Urinary bladder (tissue), 4 donors: ENCODE measurements around the gene RPL9. TPM values are rescaled to one million over a fixed set of nuclear protein-coding genes. Genes with fewer than 3 reads are reported as not detected.

Experiments
- DNase-seq: peaks from one replicate; pipeline ENCODE4 v3.0.0-alpha.2; 2015; ENCODE audit errors: extremely low spot score
- H3K27ac ChIP-seq: one replicate; pipeline ENCODE4 v1.5.1; 2013; ENCODE audit warnings: low read depth, mild to moderate bottlenecking, moderate library complexity
- H3K36me3 ChIP-seq: one replicate; pipeline ENCODE4 v1.6.1; 2013; ENCODE audit warnings: mild to moderate bottlenecking, moderate library complexity; ENCODE audit not compliant: insufficient read depth
- H3K4me1 ChIP-seq: one replicate; pipeline ENCODE4 v1.6.1; 2013; ENCODE audit warnings: mild to moderate bottlenecking, moderate library complexity; ENCODE audit not compliant: insufficient read depth
- H3K4me3 ChIP-seq: one replicate; pipeline ENCODE4 v1.5.1; 2013; ENCODE audit warnings: low read depth, low read length
- WGBS: extraction: QIAGEN DNeasy Blood & Tissue Kit; methylation state at CpG from one replicate; pipeline ENCODE4 v1.1.7; 2013; 5-methylcytosine and 5-hydroxymethylcytosine counted together
- polyA plus RNA-seq: library from polyadenylated mRNA; stranded (reverse); fragments of 200-250 nt; gene quantifications from one replicate; pipeline ENCODE4 v1.2.3, GENCODE V29; 2013
- total RNA-seq: library from RNA; depleted of rRNA; stranded (reverse); fragments of >200 nt; gene quantifications from one replicate; pipeline ENCODE4 v1.2.3, GENCODE V29; 2014
- donor health status: healthy with polysubstance abuse.
- donor health status: healthy.

RPL9 gene
- total and polyA plus RNA-seq, 2 donors = 1,361 to 3,585 TPM

DNA sequence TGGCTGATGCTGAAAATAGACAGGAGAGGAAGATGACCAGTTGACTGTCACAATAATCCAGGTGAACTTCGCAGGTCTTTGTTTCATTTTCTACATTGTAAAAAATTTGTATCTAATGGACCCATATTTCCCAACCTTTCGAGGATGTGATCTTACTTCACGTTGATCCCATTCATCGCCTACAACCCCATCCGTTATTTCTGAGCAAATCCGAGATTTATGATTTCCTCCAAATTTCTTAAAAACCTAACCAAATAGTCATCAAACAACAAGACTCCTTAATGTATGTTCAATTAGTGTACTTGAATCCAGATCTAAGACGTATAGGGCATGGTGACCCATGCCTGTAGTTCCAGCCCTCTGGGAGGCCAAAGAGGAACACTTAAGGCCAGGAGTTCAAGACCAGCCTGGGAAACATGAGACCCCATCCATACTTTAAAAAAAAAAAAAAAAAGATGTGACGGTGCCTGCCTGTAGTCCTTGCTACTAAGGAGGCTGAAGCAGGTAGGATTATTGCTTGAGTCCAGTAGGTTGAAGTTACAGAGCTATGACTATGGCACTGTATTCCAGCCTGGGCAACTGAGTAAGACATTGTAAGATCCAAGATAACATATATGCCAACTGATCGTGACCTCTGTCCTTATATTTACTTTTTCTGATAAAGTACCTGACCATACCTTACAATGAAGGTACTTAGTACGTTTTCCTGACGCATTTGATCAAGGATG lies 5.7 kb downstream of the RPL9 start:
- DNase-seq = no peak
- Histone ChIP-seq H3K4me1 (peaks cover 2% of the 10 kb centered on the region), H3K27ac (no peak overlapping the region), H3K4me3 (no peak overlapping the region), H3K36me3 (peaks cover 3% of the 10 kb centered on the region)
- 81% methylated on average over 11 of the region's 11 CpGs for WGBS

- Histone ChIP-seq H3K36me3 (peaks cover 3% of the 10 kb centered on the region), H3K27ac (no peak overlapping the region), H3K4me3 (no peak overlapping the region), H3K4me1 (peaks cover 2% of the 10 kb centered on the region)
- no peak for DNase-seq
- 88% methylated on average over 6 of the region's 6 CpGs for WGBS
These were observed 6.4 kb downstream of the RPL9 start for GRCh38 chr4:39452153-39452859.

GRCh38 chr4:39451423-39452023 lies 7.2 kb downstream of the RPL9 start:
- H3K36me3 ChIP-seq = no peaks in the 10 kb centered on the region
- DNase-seq = no peak
- 91% methylated on average over 6 of the region's 6 CpGs for WGBS
- H3K27ac ChIP-seq = no peak overlapping the region
- no peak overlapping the region for H3K4me3 ChIP-seq
- peaks cover under 1% of the 10 kb centered on the region for H3K4me1 ChIP-seq

DNA sequence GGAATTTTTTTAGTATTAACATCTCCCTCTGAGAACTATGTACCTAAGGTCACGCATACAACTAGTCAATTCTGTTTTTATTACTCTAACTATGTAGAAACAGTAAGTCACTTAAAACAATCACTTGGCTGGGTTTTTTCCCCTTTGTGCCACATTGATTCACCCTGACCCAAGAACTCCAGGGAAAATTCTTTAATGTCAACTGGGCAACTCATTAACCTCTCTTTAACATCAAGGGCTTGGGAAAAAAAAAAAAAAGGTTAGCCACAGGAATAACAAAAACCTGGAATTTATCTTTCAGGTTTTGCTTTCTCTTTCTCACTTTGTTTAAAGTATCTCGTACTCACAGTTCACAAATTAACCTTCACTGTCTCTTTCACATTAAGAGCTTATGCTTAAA lies 8.1 kb downstream of the RPL9 start:
- WGBS = 37% methylated on average over 2 of the region's 2 CpGs
- no peak overlapping the region for H3K27ac ChIP-seq
- H3K4me3 ChIP-seq = no peak overlapping the region
- H3K36me3 ChIP-seq = no peaks in the 10 kb centered on the region
- H3K4me1 ChIP-seq = no peaks in the 10 kb centered on the region
- DNase-seq = no peak

DNA sequence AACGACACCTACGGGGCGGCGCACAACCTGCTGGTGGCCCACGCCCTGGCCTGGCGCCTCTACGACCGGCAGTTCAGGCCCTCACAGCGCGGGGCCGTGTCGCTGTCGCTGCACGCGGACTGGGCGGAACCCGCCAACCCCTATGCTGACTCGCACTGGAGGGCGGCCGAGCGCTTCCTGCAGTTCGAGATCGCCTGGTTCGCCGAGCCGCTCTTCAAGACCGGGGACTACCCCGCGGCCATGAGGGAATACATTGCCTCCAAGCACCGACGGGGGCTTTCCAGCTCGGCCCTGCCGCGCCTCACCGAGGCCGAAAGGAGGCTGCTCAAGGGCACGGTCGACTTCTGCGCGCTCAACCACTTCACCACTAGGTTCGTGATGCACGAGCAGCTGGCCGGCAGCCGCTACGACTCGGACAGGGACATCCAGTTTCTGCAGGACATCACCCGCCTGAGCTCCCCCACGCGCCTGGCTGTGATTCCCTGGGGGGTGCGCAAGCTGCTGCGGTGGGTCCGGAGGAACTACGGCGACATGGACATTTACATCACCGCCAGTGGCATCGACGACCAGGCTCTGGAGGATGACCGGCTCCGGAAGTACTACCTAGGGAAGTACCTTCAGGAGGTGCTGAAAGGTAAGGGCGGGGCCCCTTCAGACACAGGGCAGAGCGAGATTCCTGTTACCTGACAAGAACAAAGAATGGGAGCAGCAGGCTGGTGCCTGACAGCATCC lies 11.7 kb downstream of the RPL9 start:
- DNase-seq = no peak
- no peaks in the 10 kb centered on the region for H3K36me3 ChIP-seq
- 5% methylated on average over 61 of the region's 61 CpGs for WGBS
- peak overlapping the region; percentile 21 for H3K4me3 ChIP-seq
- H3K27ac ChIP-seq = peak overlapping the region; percentile 3
- no peaks in the 10 kb centered on the region for H3K4me1 ChIP-seq

DNA sequence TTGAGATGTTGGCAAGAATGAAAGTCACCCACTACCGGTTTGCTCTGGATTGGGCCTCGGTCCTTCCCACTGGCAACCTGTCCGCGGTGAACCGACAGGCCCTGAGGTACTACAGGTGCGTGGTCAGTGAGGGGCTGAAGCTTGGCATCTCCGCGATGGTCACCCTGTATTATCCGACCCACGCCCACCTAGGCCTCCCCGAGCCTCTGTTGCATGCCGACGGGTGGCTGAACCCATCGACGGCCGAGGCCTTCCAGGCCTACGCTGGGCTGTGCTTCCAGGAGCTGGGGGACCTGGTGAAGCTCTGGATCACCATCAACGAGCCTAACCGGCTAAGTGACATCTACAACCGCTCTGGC lies 12.3 kb downstream of the RPL9 start:
- Histone ChIP-seq H3K27ac (no peak overlapping the region), H3K4me1 (no peaks in the 10 kb centered on the region)
- 79% methylated on average over 20 of the region's 20 CpGs for WGBS

GRCh38 chr4:39442998-39443397 lies 15.7 kb downstream of the RPL9 start:
- H3K36me3 ChIP-seq = no peaks in the 10 kb centered on the region
- H3K4me3 ChIP-seq = no peak overlapping the region
- 85% methylated on average over 4 of the region's 4 CpGs for WGBS
- no peaks in the 10 kb centered on the region for H3K4me1 ChIP-seq
- no peak for DNase-seq
- no peak overlapping the region for H3K27ac ChIP-seq

More for the DNA sequence above, 12.3 kb downstream of the RPL9 start:
- peak overlapping the region; percentile 21 for H3K4me3 ChIP-seq
- H3K36me3 ChIP-seq = no peaks in the 10 kb centered on the region
- no peak for DNase-seq

DNA sequence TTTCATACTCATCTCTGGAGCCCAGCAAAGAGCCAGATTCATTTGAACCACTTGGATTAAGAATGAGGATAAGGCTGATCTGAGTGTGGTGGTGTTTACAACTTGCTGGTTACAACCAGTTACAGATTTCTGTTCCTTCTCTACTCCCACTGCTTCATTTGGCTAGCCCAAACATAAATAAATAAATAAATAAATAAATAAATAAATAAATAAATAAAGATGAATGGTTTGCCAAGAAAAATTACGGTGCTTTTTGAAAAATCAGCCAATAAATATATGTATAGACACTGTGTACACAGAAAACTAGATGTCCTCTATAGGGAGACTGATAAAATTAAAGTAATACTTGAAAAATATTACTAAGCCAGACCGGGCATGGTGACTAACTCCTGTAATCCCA lies 17.1 kb downstream of the RPL9 start:
- Histone ChIP-seq H3K4me3 (no peak overlapping the region), H3K27ac (no peak overlapping the region), H3K4me1 (no peaks in the 10 kb centered on the region), H3K36me3 (no peaks in the 10 kb centered on the region)
- 82% methylated on average over 2 of the region's 2 CpGs for WGBS
- no peak for DNase-seq

DNA sequence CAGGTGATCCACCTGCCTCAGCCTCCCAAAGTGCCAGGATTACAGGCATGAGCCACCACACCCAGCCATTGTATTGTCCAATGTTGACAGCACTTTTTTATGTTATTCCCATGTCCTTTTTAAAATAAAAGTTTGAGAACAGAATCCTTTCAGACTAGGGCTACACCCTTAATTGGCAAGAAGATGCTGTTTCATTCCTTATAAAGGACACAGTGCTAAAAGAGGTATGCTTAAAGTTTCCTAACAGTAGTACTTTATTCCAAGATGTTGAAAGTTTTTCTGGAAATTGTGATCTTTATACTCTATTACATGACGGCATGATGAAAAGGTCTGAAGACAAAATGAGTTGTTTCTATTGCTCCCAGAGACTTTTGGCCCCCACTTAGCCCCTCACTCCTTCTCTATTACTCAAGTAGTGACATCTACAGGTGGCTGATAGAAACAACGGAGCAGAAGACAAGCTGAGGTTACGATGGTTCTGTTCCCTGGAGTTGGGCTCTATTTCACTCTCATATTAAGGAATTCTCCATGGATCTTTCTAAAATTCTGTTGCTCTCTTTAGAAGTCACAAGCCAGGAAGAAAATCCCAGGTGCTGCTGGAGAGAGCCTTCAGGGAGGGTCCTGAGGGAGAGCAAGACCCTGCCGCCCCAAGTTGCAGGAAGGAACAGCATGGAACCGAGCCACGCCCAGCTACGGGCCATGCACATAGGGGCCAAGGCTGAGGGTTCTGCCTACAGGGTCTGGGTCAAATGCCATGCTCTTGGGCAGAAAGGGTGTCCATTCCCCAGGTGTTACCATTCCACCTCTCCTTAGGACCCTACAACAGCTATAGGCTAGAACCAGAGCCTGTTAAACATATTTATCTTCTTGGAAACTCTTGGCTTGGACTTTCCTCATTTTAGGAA lies 22.8 kb downstream of the RPL9 start:
- DNase-seq = no peak
- Histone ChIP-seq H3K36me3 (no peaks in the 10 kb centered on the region), H3K27ac (no peak overlapping the region), H3K4me3 (no peak overlapping the region), H3K4me1 (no peaks in the 10 kb centered on the region)
- WGBS = 69% methylated on average over 7 of the region's 7 CpGs

DNA sequence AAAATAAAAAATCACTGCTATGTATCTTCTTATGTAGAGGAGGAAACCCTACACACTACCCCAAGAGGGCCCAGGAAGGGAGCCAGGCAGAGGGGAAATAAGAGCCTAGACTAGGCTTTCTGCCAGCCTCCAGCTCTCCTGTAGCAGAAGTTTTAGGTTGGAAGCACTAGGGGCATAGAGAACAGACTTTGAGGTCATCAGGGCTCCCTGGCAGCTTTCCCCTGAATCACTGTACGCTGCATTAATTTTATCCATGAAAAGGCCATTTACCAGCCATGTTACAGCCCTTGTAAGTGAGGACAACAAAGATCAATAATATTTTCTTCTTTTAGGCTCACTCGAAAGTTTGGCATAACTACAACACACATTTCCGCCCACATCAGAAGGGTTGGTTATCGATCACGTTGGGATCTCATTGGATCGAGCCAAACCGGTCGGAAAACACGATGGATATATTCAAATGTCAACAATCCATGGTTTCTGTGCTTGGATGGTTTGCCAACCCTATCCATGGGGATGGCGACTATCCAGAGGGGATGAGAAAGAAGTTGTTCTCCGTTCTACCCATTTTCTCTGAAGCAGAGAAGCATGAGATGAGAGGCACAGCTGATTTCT lies 24.7 kb downstream of the RPL9 start:
- WGBS = 91% methylated on average over 11 of the region's 11 CpGs
- DNase-seq = no peak
- no peak overlapping the region for H3K27ac ChIP-seq
- no peak overlapping the region for H3K4me3 ChIP-seq
- H3K36me3 ChIP-seq = no peaks in the 10 kb centered on the region
- H3K4me1 ChIP-seq = no peaks in the 10 kb centered on the region

DNA sequence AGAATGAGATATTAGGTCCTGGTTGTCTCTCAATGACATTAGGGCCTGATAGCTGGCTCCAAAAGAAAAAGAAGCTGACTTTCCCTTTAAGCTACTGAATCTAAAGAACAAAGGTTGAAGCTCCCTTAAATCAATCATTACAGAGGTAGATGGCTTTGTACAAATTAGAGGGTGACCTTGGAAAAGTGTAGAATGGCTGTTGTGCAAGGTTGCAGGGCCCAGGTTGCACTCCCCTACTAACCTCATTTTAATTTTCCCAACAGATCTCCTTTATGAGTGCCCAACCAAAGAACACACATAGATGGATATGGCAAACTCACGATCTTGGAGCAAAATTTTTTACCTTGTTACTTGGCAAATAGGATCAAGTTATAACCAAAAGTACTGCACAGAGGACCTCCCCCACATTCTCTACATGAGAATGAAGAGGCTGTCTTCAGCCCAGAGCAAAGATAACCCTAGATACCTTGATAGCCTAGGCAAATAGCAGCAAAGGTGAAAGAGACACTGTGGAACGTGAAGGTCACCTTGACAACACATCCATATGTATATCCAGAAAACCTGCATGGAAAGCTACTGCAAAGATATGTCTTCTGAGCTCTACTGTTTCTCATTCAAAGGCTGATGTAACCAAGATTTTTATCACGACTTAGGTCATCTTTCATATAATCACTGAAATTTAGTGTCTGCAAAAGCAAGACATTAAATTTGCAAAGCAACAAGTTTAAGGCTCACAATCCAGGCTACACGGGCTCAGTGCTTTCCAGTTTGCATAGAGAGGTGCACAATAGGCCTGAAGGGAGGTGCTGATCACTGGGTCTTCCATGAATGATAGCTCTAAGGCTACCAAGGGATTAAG lies 29.0 kb downstream of the RPL9 start:
- Histone ChIP-seq H3K27ac (no peak overlapping the region), H3K4me3 (no peak overlapping the region), H3K4me1 (no peaks in the 10 kb centered on the region), H3K36me3 (no peaks in the 10 kb centered on the region)
- DNase-seq = no peak
- WGBS = 71% methylated on average over 4 of the region's 4 CpGs

- H3K27ac ChIP-seq = no peak overlapping the region
- WGBS = 62% methylated on average over 10 of the region's 10 CpGs
- DNase-seq = peak; percentile 10
These were observed 31.1 kb downstream of the RPL9 start for GRCh38 chr4:39427520-39428114.

More at GRCh38 chr4:39427520-39428114, 31.1 kb downstream of the RPL9 start:
- Histone ChIP-seq H3K36me3 (no peaks in the 10 kb centered on the region), H3K4me1 (no peaks in the 10 kb centered on the region), H3K4me3 (no peak overlapping the region)
